Mesodermal cell (in vitro differentiated cells): ENCODE data around the gene CD46.

Source experiments
- H3K27ac ChIP-seq: 2 replicates; pipeline ENCODE4 v1.7.0; 2013; ENCODE audit warnings: mild to moderate bottlenecking, low read depth, low read length, moderate library complexity; ENCODE audit not compliant: severe bottlenecking
- H3K36me3 ChIP-seq: 2 replicates; pipeline ENCODE4 v1.7.1; 2013; ENCODE audit warnings: mild to moderate bottlenecking, low read length, moderate library complexity; ENCODE audit not compliant: control insufficient read depth, insufficient read depth
- H3K4me1 ChIP-seq: one replicate; pipeline ENCODE4 v1.7.1; 2013; ENCODE audit warnings: mild to moderate bottlenecking, low read length; ENCODE audit not compliant: insufficient read depth, control insufficient read depth, poor library complexity, severe bottlenecking
- H3K4me3 ChIP-seq: 2 replicates; pipeline ENCODE4 v1.7.0; 2013; ENCODE audit warnings: low read length, control low read depth, mild to moderate bottlenecking; ENCODE audit not compliant: insufficient read depth, poor library complexity, severe bottlenecking; ENCODE audit errors: extremely low read depth
- H3K9me3 ChIP-seq: 2 replicates; pipeline ENCODE4 v1.7.1; 2013; ENCODE audit warnings: mild to moderate bottlenecking, low read length, moderate library complexity; ENCODE audit not compliant: control insufficient read depth
- WGBS, 2 experiments: methylation state at CpG; one replicate each; pipeline ENCODE4 v1.1.5; 2013; ENCODE audit warnings: missing lambda C conversion rate in 2 of 2; ENCODE audit not compliant: insufficient coverage in 2 of 2; 5-methylcytosine and 5-hydroxymethylcytosine counted together

CD46 gene

GRCh38 chr1:207831517-207832327 is 79.9 kb downstream of the CD46 start:
- WGBS, 2 experiments: 94 to 100% methylated on average over 2 to 4 of the region's 9 CpGs
- Histone ChIP-seq H3K36me3 (no peaks in the 10 kb centered on the region), H3K4me1 (peaks cover 11% of the 10 kb centered on the region), H3K9me3 (no peaks in the 10 kb centered on the region), H3K4me3 (no peak overlapping the region), H3K27ac (no peak overlapping the region)

GRCh38 chr1:207832796-207833195 is 80.9 kb downstream of the CD46 start:
- WGBS, 2 experiments: 88 to 91% methylated on average over 4 of the region's 8 CpGs
- Histone ChIP-seq H3K4me3 (no peak overlapping the region), H3K9me3 (no peaks in the 10 kb centered on the region), H3K36me3 (no peaks in the 10 kb centered on the region), H3K4me1 (peaks cover 3% of the 10 kb centered on the region), H3K27ac (no peak overlapping the region)

DNA sequence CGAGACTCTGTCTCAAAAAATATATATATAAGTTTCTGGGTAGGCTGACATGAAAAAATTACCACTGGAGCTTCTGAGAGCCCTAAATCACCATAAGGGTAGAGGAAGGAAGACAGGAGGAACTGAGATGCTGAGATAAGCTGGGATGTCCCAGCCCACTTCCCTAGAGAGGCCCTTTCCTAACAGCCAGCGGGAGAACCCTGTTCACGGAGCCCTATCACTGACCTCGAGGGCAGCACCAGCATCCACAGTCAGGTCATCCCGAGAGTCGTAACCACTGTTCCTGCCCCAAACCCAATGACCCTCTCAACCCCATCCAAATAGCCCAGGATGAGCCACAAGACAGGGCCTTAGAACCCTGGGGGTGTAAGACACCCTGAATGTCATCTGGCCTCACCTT is 81.5 kb downstream of the CD46 start:
- WGBS, 2 experiments: 96 to 98% methylated on average over 4 to 5 of the region's 6 CpGs
- Histone ChIP-seq H3K4me1 (no peaks in the 10 kb centered on the region), H3K27ac (no peak overlapping the region), H3K9me3 (no peaks in the 10 kb centered on the region), H3K36me3 (no peaks in the 10 kb centered on the region), H3K4me3 (no peak overlapping the region)

DNA sequence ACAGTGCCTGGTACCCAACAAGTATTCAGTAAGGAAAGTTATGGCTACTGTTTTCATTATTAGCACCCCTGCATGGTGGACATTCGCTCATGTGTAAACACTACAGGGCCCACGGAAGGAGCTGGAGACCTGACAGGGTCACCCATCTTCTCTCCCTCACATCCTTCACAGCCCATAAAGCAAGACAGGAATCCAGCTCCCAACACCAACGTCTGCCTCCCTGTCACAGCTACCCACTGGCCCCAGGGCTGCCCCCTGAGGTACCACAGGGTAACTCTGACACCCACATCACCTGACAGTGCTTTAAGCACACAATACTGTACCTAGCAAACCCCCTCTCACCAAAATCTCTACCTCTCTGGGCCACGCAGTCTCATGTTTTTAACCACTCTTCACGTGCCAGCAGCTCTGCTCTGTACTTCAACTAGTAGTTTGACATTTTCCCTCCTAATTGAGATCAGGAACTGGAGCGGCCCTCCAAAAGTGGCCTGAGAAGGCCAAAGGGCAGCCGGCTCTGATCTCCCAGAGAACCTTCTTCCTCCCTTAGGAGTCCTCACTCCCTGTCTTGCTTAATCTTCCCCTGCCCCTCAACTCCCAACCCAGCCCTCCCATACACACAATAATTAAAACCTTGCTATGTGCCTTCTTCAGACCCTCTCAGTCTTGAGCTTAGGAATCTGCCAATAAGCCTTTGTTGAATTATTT is 82.3 kb downstream of the CD46 start:
- WGBS, 2 experiments: 90 to 91% methylated on average over 5 to 6 of the region's 7 CpGs
- Histone ChIP-seq H3K9me3 (no peaks in the 10 kb centered on the region), H3K36me3 (no peaks in the 10 kb centered on the region), H3K4me1 (no peaks in the 10 kb centered on the region), H3K27ac (no peak overlapping the region), H3K4me3 (no peak overlapping the region)

- 86 to 96% methylated on average over 4 to 5 of the region's 6 CpGs for WGBS, 2 experiments
- H3K36me3 ChIP-seq: no peaks in the 10 kb centered on the region
- no peaks in the 10 kb centered on the region for H3K9me3 ChIP-seq
- no peak overlapping the region for H3K4me3 ChIP-seq
- H3K4me1 ChIP-seq: no peaks in the 10 kb centered on the region
- H3K27ac ChIP-seq: no peak overlapping the region
These were observed 84.1 kb downstream of the CD46 start for GRCh38 chr1:207835958-207836357.

GRCh38 chr1:207836591-207837347 is 84.9 kb downstream of the CD46 start:
- WGBS, 2 experiments: 94 to 95% methylated on average over 13 to 14 of the region's 15 CpGs
- Histone ChIP-seq H3K4me1 (no peaks in the 10 kb centered on the region), H3K36me3 (no peaks in the 10 kb centered on the region), H3K9me3 (no peaks in the 10 kb centered on the region), H3K4me3 (no peak overlapping the region), H3K27ac (no peak overlapping the region)

- Histone ChIP-seq H3K27ac (no peak overlapping the region), H3K9me3 (no peaks in the 10 kb centered on the region), H3K4me1 (no peaks in the 10 kb centered on the region), H3K4me3 (no peak overlapping the region), H3K36me3 (no peaks in the 10 kb centered on the region)
- 100% methylated on average over 1 of the region's 4 CpGs; no CpG with 5 or more reads in 1 of the 2 experiments for WGBS, 2 experiments
These were observed 85.8 kb downstream of the CD46 start for GRCh38 chr1:207837673-207838072.

- H3K36me3 ChIP-seq: no peaks in the 10 kb centered on the region
- H3K4me1 ChIP-seq: no peaks in the 10 kb centered on the region
- H3K27ac ChIP-seq: no peak overlapping the region
- no peak overlapping the region for H3K4me3 ChIP-seq
- WGBS, 2 experiments: 82 to 86% methylated on average over 10 of the region's 15 CpGs
- no peaks in the 10 kb centered on the region for H3K9me3 ChIP-seq
These were observed 86.6 kb downstream of the CD46 start for GRCh38 chr1:207838156-207839082.

GRCh38 chr1:207839083-207839413 is 87.2 kb downstream of the CD46 start:
- Histone ChIP-seq H3K4me1 (no peaks in the 10 kb centered on the region), H3K9me3 (no peaks in the 10 kb centered on the region), H3K36me3 (no peaks in the 10 kb centered on the region), H3K27ac (no peak overlapping the region), H3K4me3 (no peak overlapping the region)

DNA sequence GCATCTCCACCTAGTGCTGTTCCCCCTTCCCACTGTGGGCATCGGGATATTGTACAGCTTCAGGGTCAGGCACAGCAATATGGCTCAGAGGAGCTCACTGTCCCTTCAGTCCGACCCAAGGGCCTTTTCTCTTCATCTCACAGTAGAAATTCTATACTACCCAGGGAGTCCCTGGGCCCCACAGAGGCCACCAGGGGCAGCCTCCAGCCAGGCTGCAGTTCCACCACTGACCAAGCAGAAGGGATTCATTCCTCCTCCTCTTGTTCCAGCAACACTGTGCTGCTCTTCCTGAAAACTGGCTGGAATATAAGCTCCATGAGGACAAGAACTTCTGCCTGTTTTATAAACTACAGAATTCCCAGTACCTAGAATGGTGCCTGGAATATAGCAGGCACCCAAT is 88.5 kb downstream of the CD46 start:
- Histone ChIP-seq H3K27ac (no peak overlapping the region), H3K9me3 (no peaks in the 10 kb centered on the region), H3K4me1 (no peaks in the 10 kb centered on the region), H3K36me3 (no peaks in the 10 kb centered on the region), H3K4me3 (no peak overlapping the region)
- 89% methylated on average over 2 of the region's 2 CpGs; no CpG with 5 or more reads in 1 of the 2 experiments for WGBS, 2 experiments
